Measurements from ENCODE around the gene METTL8. TPM values are rescaled to one million over a fixed set of nuclear protein-coding genes. Genes with fewer than 3 reads are reported as not detected.

Gene METTL8
- total RNA-seq, 1 donor from 2014 or later: 21.7 TPM

GRCh38 chr2:171406044-171406443 is 27.7 kb downstream of the METTL8 start:
- Mint-ChIP-seq H3K27me3 (ENCODE audit: unreplicated experiment) (no peaks in the 10 kb centered on the region), H3K4me1 (ENCODE audit: unreplicated experiment) (peaks cover 46% of the 10 kb centered on the region), H3K36me3 (ENCODE audit: unreplicated experiment) (peaks cover 6% of the 10 kb centered on the region), H3K4me3 (ENCODE audit: unreplicated experiment) (no peak overlapping the region), H3K27ac (ENCODE audit: unreplicated experiment) (no peak overlapping the region), H3K9me3 (ENCODE audit: unreplicated experiment) (peaks cover 14% of the 10 kb centered on the region)
- no peak for DNase-seq (ENCODE audit: extremely low spot score, unreplicated experiment)
- no peak for TF ChIP-seq CTCF (IDR thresholded peaks at IDR 0.05)

- Mint-ChIP-seq H3K4me1 (ENCODE audit: unreplicated experiment) (peaks cover 41% of the 10 kb centered on the region), H3K27me3 (ENCODE audit: unreplicated experiment) (no peaks in the 10 kb centered on the region)
Observed at GRCh38 chr2:171405546-171405945, 28.2 kb downstream of the METTL8 start.

GRCh38 chr2:171404719-171405118 is 29.1 kb downstream of the METTL8 start:
- peaks cover 14% of the 10 kb centered on the region for H3K9me3 Mint-ChIP-seq (ENCODE audit: unreplicated experiment)
- no peak for TF ChIP-seq CTCF (IDR thresholded peaks at IDR 0.05)
- DNase-seq (ENCODE audit: extremely low spot score, unreplicated experiment): no peak
- peaks cover 33% of the 10 kb centered on the region for H3K4me1 Mint-ChIP-seq (ENCODE audit: unreplicated experiment)
- H3K27ac Mint-ChIP-seq (ENCODE audit: unreplicated experiment): no peak overlapping the region
- H3K27me3 Mint-ChIP-seq (ENCODE audit: unreplicated experiment): no peaks in the 10 kb centered on the region
- no peak overlapping the region for H3K4me3 Mint-ChIP-seq (ENCODE audit: unreplicated experiment)
- peaks cover 6% of the 10 kb centered on the region for H3K36me3 Mint-ChIP-seq (ENCODE audit: unreplicated experiment)

More at GRCh38 chr2:171405546-171405945, 28.2 kb downstream of the METTL8 start:
- TF ChIP-seq CTCF (IDR thresholded peaks at IDR 0.05): no peak
- no peak overlapping the region for H3K27ac Mint-ChIP-seq (ENCODE audit: unreplicated experiment)
- H3K9me3 Mint-ChIP-seq (ENCODE audit: unreplicated experiment): peaks cover 14% of the 10 kb centered on the region
- peaks cover 6% of the 10 kb centered on the region for H3K36me3 Mint-ChIP-seq (ENCODE audit: unreplicated experiment)
- DNase-seq (ENCODE audit: extremely low spot score, unreplicated experiment): no peak
- H3K4me3 Mint-ChIP-seq (ENCODE audit: unreplicated experiment): no peak overlapping the region

- Mint-ChIP-seq H3K36me3 (ENCODE audit: unreplicated experiment) (peaks cover 6% of the 10 kb centered on the region), H3K9me3 (ENCODE audit: unreplicated experiment) (peaks cover 14% of the 10 kb centered on the region), H3K27me3 (ENCODE audit: unreplicated experiment) (no peaks in the 10 kb centered on the region), H3K4me3 (ENCODE audit: unreplicated experiment) (no peak overlapping the region), H3K27ac (ENCODE audit: unreplicated experiment) (peak overlapping the region; percentile 83), H3K4me1 (ENCODE audit: unreplicated experiment) (peaks cover 29% of the 10 kb centered on the region)
- no peak for DNase-seq (ENCODE audit: extremely low spot score, unreplicated experiment)
- TF ChIP-seq CTCF (IDR thresholded peaks at IDR 0.05): no peak
Observed at GRCh38 chr2:171404261-171404660, 29.5 kb downstream of the METTL8 start.

GRCh38 chr2:171402906-171403580 is 30.7 kb downstream of the METTL8 start:
- H3K4me3 Mint-ChIP-seq (ENCODE audit: unreplicated experiment): no peak overlapping the region
- peaks cover 17% of the 10 kb centered on the region for H3K9me3 Mint-ChIP-seq (ENCODE audit: unreplicated experiment)
- no peaks in the 10 kb centered on the region for H3K27me3 Mint-ChIP-seq (ENCODE audit: unreplicated experiment)
- TF ChIP-seq CTCF (IDR thresholded peaks at IDR 0.05): no peak
- H3K4me1 Mint-ChIP-seq (ENCODE audit: unreplicated experiment): peaks cover 19% of the 10 kb centered on the region
- peaks cover 8% of the 10 kb centered on the region for H3K36me3 Mint-ChIP-seq (ENCODE audit: unreplicated experiment)
- DNase-seq (ENCODE audit: extremely low spot score, unreplicated experiment): no peak
- peak overlapping the region; percentile 66 for H3K27ac Mint-ChIP-seq (ENCODE audit: unreplicated experiment)
